ENCODE measurements around the gene MAP1LC3B.

Gene MAP1LC3B

DNA sequence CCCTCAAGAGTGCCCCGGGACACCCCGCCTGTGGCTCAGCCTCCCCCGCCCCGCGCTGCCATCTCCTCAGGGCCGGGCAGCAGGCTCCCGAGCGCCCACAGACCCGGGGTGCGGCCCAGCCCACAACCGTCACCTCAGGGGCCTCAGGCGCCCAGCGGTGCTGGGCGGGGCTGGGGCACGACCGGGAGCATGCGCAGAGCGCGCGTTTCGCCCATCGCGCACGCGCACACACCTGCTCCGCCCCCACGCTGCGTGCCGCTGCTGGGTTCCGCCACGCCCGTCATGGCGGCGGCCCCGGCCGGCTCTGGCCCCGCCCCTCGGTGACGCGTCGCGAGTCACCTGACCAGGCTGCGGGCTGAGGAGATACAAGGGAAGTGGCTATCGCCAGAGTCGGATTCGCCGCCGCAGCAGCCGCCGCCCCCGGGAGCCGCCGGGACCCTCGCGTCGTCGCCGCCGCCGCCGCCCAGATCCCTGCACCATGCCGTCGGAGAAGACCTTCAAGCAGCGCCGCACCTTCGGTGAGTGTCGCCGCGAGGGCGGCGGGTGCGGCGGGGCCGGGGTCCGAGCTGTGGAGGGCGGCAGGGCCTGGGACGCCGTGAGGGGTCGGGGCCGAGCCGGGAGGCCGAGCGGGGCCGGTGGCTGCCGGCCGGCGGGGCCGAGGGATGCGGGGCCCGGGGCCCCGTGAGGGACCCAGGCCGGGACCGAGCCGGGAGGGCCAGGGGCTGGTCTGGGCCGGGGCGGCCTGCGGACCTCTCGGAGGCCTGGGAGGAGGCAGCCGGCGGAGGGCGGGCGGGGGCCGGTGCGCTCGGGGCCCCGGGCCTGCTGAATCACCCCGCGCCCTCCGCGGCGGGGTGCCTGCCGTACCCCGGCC is at the start of gene MAP1LC3B:
TSS of gene MAP1LC3B (plus strand) at position 387 of the 871 bp plus-strand sequence. CDS start at position 479, 92 bp downstream.
- TF ChIP-seq, protein P1, sequence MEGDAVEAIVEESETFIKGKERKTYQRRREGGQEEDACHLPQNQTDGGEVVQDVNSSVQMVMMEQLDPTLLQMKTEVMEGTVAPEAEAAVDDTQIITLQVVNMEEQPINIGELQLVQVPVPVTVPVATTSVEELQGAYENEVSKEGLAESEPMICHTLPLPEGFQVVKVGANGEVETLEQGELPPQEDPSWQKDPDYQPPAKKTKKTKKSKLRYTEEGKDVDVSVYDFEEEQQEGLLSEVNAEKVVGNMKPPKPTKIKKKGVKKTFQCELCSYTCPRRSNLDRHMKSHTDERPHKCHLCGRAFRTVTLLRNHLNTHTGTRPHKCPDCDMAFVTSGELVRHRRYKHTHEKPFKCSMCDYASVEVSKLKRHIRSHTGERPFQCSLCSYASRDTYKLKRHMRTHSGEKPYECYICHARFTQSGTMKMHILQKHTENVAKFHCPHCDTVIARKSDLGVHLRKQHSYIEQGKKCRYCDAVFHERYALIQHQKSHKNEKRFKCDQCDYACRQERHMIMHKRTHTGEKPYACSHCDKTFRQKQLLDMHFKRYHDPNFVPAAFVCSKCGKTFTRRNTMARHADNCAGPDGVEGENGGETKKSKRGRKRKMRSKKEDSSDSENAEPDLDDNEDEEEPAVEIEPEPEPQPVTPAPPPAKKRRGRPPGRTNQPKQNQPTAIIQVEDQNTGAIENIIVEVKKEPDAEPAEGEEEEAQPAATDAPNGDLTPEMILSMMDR (IDR thresholded peaks at IDR 0.05; ENCODE audit: extremely low read depth, missing control alignments) = no peak
- peak; percentile 99 for DNase-seq (ENCODE audit: low spot score)

DNA sequence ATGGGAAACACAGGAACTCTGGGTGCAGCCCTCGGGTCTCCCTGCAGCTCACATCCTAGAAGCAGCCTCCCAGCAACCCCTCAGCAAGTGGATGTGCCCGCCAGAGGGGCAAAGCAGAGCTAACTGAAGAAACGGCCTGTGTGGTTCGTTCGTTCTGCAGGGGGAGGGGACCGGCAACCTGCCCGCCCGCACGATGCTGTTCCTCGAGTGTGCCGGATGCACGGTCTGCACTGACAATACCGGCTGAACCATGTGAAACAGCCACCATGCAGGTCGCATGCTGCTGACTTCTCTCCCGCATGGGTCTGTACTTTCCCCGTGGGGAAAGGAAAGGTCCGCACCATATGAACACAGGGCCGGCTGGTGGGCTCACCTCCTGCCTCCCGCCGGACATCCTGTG is 49.6 kb upstream of the MAP1LC3B start:
- DNase-seq (ENCODE audit: low spot score) = no peak
- TF ChIP-seq, protein P1 (IDR thresholded peaks at IDR 0.05; ENCODE audit: extremely low read depth, missing control alignments) = no peak

DNA sequence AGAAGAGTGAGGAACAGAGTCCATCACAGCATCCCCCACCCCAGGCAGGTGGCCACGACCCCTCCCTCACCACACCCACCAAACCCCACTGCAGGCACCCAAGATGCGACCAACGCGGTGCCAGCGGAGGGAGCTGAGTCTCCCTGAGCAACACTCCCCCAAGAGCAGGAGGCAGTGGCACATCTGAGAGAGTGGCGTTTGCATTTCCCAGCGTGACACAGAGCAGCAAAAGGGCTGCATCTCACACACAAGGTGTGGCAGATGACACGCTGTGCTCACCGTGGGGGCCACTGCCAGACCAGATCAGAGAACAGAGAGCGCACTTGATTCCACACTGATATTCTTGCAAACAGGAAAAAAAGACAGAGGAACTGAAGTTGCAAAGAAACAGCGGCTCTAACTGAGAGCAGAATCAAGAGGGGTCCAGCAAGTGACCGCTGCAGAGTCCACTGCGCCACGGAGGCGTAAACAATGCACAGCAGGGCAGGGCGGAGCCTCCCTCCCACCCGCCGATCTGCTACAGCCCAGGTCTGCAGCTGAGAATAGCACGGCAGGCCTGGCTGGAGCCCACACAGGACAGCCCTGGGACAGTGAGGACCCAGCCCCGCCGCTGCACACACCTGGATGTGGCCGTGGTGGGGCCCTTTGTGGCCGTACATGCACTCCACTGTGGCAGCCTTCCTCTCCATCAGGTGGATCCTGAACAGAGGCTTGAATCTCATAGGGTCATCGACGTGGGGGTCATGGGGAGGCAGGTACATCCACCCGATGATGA is 49.0 kb upstream of the MAP1LC3B start:
- TF ChIP-seq, protein P1 (IDR thresholded peaks at IDR 0.05; ENCODE audit: extremely low read depth, missing control alignments) = no peak
- DNase-seq (ENCODE audit: low spot score) = no peak

DNA sequence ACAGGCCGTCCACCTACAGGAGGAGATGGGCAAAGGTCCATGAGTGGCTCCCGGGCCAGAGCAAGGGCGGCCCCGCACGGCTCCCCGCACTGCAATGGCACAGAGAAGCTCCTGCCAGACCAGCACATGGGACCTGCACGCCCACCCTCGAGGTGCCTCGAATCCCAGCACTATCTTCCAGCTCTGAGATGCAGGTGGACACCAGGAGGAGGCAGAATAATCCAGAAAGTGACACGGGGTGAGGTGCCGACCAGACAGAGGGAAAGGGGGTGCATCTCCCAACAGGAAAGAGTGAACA is 48.4 kb upstream of the MAP1LC3B start:
- DNase-seq (ENCODE audit: low spot score) = no peak

DNA sequence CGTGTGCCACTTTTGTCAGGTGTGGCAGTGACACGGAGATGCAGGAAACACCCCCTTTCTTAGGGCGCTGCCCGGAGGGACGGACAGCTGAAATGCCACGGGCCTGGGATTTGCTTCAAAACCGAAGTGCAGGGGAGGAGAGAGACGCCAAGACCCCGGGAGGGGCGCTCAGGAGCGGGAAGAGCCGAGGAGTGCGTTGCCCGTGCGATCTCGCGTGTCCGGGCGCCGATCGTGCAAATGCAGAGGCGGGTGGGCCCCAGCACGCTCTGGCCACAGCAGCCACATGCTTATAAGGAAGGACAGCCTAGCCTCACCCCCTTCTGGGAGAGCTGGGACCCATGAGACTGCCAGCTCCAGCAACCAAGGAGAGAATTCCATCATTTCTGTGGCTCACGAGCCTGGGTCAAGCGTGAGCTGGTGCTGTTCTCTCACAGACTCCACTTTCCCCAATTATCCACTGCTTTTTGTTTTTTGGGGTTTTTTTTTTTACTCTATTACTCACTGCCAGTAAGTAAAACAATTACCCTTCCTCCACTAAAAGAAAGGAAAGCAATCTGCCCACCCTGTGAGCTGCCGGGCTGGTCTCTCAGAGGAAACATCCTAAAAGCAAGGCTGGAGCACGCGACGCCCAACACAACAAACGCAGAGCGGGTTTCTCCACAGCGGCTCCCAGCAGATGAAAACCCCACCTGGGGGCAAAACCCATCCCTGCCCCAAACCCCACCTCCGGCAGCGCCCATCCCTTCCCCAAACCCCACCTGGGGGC is 47.8 kb upstream of the MAP1LC3B start:
- no peak for DNase-seq (ENCODE audit: low spot score)
- TF ChIP-seq, protein P1 (IDR thresholded peaks at IDR 0.05; ENCODE audit: extremely low read depth, missing control alignments) = no peak

More for the DNA sequence above, 48.4 kb upstream of the MAP1LC3B start:
- TF ChIP-seq, protein P1 (IDR thresholded peaks at IDR 0.05; ENCODE audit: extremely low read depth, missing control alignments) = no peak

DNA sequence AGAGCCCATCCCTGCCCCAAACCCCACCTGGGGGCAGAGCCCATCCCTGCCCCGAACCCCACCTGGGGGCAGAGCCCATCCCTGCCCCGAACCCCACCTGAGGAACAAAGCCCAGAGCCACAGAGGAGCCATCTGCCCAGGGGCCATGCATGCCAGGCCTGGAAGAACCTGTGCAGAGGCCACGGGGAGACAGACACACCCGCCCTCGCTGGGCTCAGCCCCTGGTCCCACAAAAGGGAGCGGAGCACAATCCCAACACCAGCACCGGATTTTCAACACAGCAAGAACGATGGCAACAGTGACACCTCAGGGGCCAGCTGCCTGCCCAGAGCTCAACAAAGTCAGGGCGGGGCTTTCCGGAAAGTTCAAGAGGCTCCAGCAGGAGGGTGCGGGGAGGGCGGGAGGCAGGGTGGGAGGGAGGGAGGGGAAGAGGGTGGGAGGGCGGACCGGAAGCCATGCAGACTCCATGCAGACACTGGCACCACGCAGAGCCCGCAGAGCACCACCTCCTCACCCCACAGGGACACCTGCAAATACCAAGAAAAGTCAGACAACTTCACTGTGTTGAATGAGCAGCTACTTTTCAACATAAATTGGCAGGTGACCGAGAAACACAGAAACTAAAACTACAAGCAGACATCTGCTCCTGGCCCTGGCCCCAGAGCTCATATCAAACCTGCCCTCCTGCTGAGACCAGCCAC is 47.1 kb upstream of the MAP1LC3B start:
- no peak for DNase-seq (ENCODE audit: low spot score)

More for the DNA sequence above, 47.1 kb upstream of the MAP1LC3B start:
- TF ChIP-seq, protein P1 (IDR thresholded peaks at IDR 0.05; ENCODE audit: extremely low read depth, missing control alignments) = no peak

Data from GM20000 (cell line).